A673 (cell line): ENCODE measurements around the gene TTC16. TPM values are rescaled to one million over a fixed set of nuclear protein-coding genes. Genes with fewer than 3 reads are reported as not detected.

Experiments
- BruUV-seq: library from RNA; stranded (reverse); fragments of 400-500 nt; replicated peaks from 2 replicates; lab custom pipeline; 2021; lab: Mats Ljungman, UMichigan
- CTCF ChIA-PET: fragments of 300-600 bp; sonication (Branson Sonifier 250); formaldehyde crosslinking; loops from one replicate; lab custom pipeline; 2022; ENCODE audit warnings: antibody characterized with exemption; lab: Charles Lee
- POLR2A ChIA-PET: fragments of 300-600 bp; sonication (Branson Sonifier 250); formaldehyde crosslinking; loops from one replicate; lab custom pipeline; 2022; ENCODE audit warnings: antibody characterized with exemption; ENCODE audit not compliant: low non-redundant PET; lab: Charles Lee
- DNase-seq: peaks from one replicate; pipeline ENCODE4 v3.0.0-alpha.2; 2015; ENCODE audit warnings: low spot score
- H3K27ac ChIP-seq: fragments of 200-600 bp; sonication (generic); 2 replicates; pipeline ENCODE4 v1.5.1; 2016; ENCODE audit warnings: mixed run types, low read depth, mild to moderate bottlenecking, mixed read lengths, antibody characterized with exemption, low read length; ENCODE audit not compliant: poor library complexity, severe bottlenecking
- H3K27me3 ChIP-seq: fragments of 200-600 bp; sonication (generic); replicated peaks from 2 replicates; pipeline ENCODE4 v1.6.1; 2017; ENCODE audit warnings: mixed run types, low read depth, mild to moderate bottlenecking, mixed read lengths, antibody characterized with exemption, low read length; ENCODE audit not compliant: insufficient read depth, poor library complexity
- H3K36me3 ChIP-seq: fragments of 200-600 bp; sonication (generic); 2 replicates; pipeline ENCODE4 v1.6.1; 2016; ENCODE audit warnings: mixed run types, mild to moderate bottlenecking, mixed read lengths, antibody characterized with exemption, low read length; ENCODE audit not compliant: insufficient read depth, poor library complexity, severe bottlenecking
- H3K4me1 ChIP-seq: fragments of 200-600 bp; sonication (generic); 2 replicates; pipeline ENCODE4 v1.6.1; 2017; ENCODE audit warnings: mixed run types, mild to moderate bottlenecking, mixed read lengths, antibody characterized with exemption, low read length; ENCODE audit not compliant: insufficient read depth, poor library complexity, severe bottlenecking
- H3K4me3 ChIP-seq: fragments of 200-600 bp; sonication (generic); 2 replicates; pipeline ENCODE4 v1.5.1; 2016; ENCODE audit warnings: low read depth, mixed run types, mild to moderate bottlenecking, mixed read lengths, low read length; ENCODE audit not compliant: poor library complexity, severe bottlenecking
- H3K9me3 ChIP-seq: fragments of 200-600 bp; sonication (generic); 2 replicates; pipeline ENCODE4 v1.6.1; 2016; ENCODE audit warnings: mixed run types, low read depth, mild to moderate bottlenecking, mixed read lengths, antibody characterized with exemption, low read length; ENCODE audit not compliant: poor library complexity, severe bottlenecking
- CTCF ChIP-seq: fragments of 300-800, 200-600 bp; sonication (generic); conservative IDR thresholded peaks from 2 replicates; pipeline ENCODE4 v1.5.1; 2017; ENCODE audit warnings: low read depth, mild to moderate bottlenecking, antibody characterized with exemption, low read length, moderate library complexity, mixed read lengths
- EZH2 ChIP-seq: fragments of 200-600 bp; sonication (generic); IDR thresholded peaks from 2 replicates; pipeline ENCODE4 v1.6.1; 2017; ENCODE audit warnings: borderline replicate concordance, low read depth, mild to moderate bottlenecking, mixed read lengths, antibody characterized with exemption, low read length; ENCODE audit not compliant: poor library complexity, severe bottlenecking
- intact Hi-C: fragments of 100-400 bp; cut with micrococcal nuclease; formaldehyde crosslinking; loops from one replicate; pipeline ENCODE4 v1.10.0; 2022; ENCODE audit not compliant: unreplicated experiment
- total RNA-seq: library from RNA; stranded (reverse); gene quantifications from 2 replicates; pipeline ENCODE4 v1.2.3, GENCODE V29; 2021

Gene TTC16
- total RNA-seq, 1 experiment from 2014 or later: not detected

- POLR2A ChIA-PET: no interaction called here
These were observed 533 bp downstream of the TTC16 start for GRCh38 chr9:127716412-127716811.

GRCh38 chr9:127717766-127718165 lies 1.9 kb downstream of the TTC16 start:
- CTCF ChIA-PET: no interaction called here

More at GRCh38 chr9:127716412-127716811, 533 bp downstream of the TTC16 start:
- peak overlapping the region; percentile 65 for H3K27ac ChIP-seq
- BruUV-seq: no TSS peak
- intact Hi-C loops: no loop called here
- H3K27me3 ChIP-seq: no peaks in the 10 kb centered on the region
- TF ChIP-seq CTCF (no peak), EZH2 (no peak)
- no peaks in the 10 kb centered on the region for H3K4me1 ChIP-seq
- no peak for DNase-seq
- no peaks in the 10 kb centered on the region for H3K9me3 ChIP-seq
- peak overlapping the region; percentile 66 for H3K4me3 ChIP-seq
- H3K36me3 ChIP-seq: no peaks in the 10 kb centered on the region
- CTCF ChIA-PET: interaction anchor here (0.5 kb wide), 1 partner anchor 141 kb away, joined by 3 read pairs; no protein-coding TSS in a partner anchor

GRCh38 chr9:127720031-127720864 lies 4.4 kb downstream of the TTC16 start:
- intact Hi-C loops: no loop called here
- no peaks in the 10 kb centered on the region for H3K4me1 ChIP-seq
- no peak overlapping the region for H3K4me3 ChIP-seq
- H3K27me3 ChIP-seq: no peaks in the 10 kb centered on the region
- no peaks in the 10 kb centered on the region for H3K36me3 ChIP-seq
- H3K9me3 ChIP-seq: no peaks in the 10 kb centered on the region
- ChIA-PET POLR2A (no interaction called here), CTCF (no interaction called here)
- TF ChIP-seq EZH2 (no peak), CTCF (no peak)
- H3K27ac ChIP-seq: no peak overlapping the region
- no TSS peak for BruUV-seq
- no peak for DNase-seq

More at GRCh38 chr9:127717766-127718165, 1.9 kb downstream of the TTC16 start:
- no peaks in the 10 kb centered on the region for H3K9me3 ChIP-seq
- TF ChIP-seq EZH2: no peak
- no peak for TF ChIP-seq CTCF
- H3K27me3 ChIP-seq: no peaks in the 10 kb centered on the region
- no peak overlapping the region for H3K4me3 ChIP-seq
- no peaks in the 10 kb centered on the region for H3K4me1 ChIP-seq
- no peak for DNase-seq
- H3K27ac ChIP-seq: no peak overlapping the region
- POLR2A ChIA-PET: no interaction called here
- no TSS peak for BruUV-seq
- no peaks in the 10 kb centered on the region for H3K36me3 ChIP-seq
- intact Hi-C loops: no loop called here
